Endothelial cell of umbilical vein (primary cell): ENCODE data around the gene RHOB. TPM values are rescaled to one million over a fixed set of nuclear protein-coding genes. Genes with fewer than 3 reads are reported as not detected.

Experiments
- BruUV-seq: library from RNA; stranded (reverse); fragments of 400-500 nt; replicated peaks from 2 replicates; lab custom pipeline; 2021; lab: Mats Ljungman, UMichigan
- CTCF ChIA-PET: fragments of 300-600, 350-600 bp; sonication (Branson Sonifier 250); formaldehyde crosslinking; loops from one replicate; lab custom pipeline; 2021; ENCODE audit warnings: antibody characterized with exemption, inconsistent platforms; lab: Charles Lee
- POLR2A ChIA-PET: fragments of 300-600, 350-600 bp; sonication (Branson Sonifier 250); formaldehyde crosslinking; loops from one replicate; lab custom pipeline; 2021; ENCODE audit warnings: antibody characterized with exemption, inconsistent platforms; lab: Charles Lee
- DNase-seq: peaks from one replicate; pipeline ENCODE4 v3.0.0-alpha.2; 2011; ENCODE audit warnings: low read depth, low spot score
- FAIRE-seq: peaks from 2 replicates; lab custom pipeline; 2011; peaks lifted over from hg19 to GRCh38; lab: Jason Lieb, UNC
- H2AFZ ChIP-seq: 2 replicates; pipeline ENCODE4 v1.6.0; 2012; ENCODE audit warnings: low read depth, low read length, control low read depth, inconsistent platforms
- H3K27ac ChIP-seq: 2 replicates; pipeline ENCODE4 v1.5.1; 2011; ENCODE audit warnings: low read depth, mild to moderate bottlenecking, control low read depth, low read length, moderate library complexity; ENCODE audit not compliant: insufficient read depth
- H3K27me3 ChIP-seq, 2 experiments: 2 replicates each; pipeline versions ENCODE4 v1.6.0 to v1.6.1; 2011; ENCODE audit warnings: low read length in 2 of 2, mixed read lengths in 1 of 2; ENCODE audit not compliant: control insufficient read depth in 2 of 2, insufficient read depth in 2 of 2
- H3K36me3 ChIP-seq, 2 experiments: 2 replicates in 1 of 2; 3 replicates in 1 of 2; pipeline ENCODE4 v1.5.1; 2011; ENCODE audit warnings: low read length in 2 of 2, mild to moderate bottlenecking in 1 of 2, moderate library complexity in 1 of 2; ENCODE audit not compliant: control insufficient read depth in 2 of 2, insufficient read depth in 2 of 2; ENCODE audit errors: extremely low read depth in 1 of 2
- H3K4me1 ChIP-seq: 3 replicates; pipeline ENCODE4 v1.5.1; 2011; ENCODE audit warnings: mild to moderate bottlenecking, low read length; ENCODE audit not compliant: control insufficient read depth, insufficient read depth; ENCODE audit errors: extremely low read depth
- H3K4me2 ChIP-seq: 2 replicates; pipeline ENCODE4 v1.6.1; 2011; ENCODE audit warnings: low read length, control low read depth, mixed read lengths; ENCODE audit not compliant: insufficient read depth
- H3K4me3 ChIP-seq, 3 experiments: fragments of 200-600 bp in 1 of 3; sonication (generic), shearing (Covaris generic) in 1 of 3; replicated peaks in 1 of 3; 2 replicates each; pipeline ENCODE4 v1.5.1; 2011 to 2016; ENCODE audit warnings: control low read depth in 3 of 3, low read length in 3 of 3, mild to moderate bottlenecking in 2 of 3, inconsistent platforms in 1 of 3, low read depth in 1 of 3, moderate library complexity in 1 of 3; ENCODE audit not compliant: insufficient read depth in 1 of 3
- H3K79me2 ChIP-seq: 2 replicates; pipeline ENCODE4 v1.6.0; 2012; ENCODE audit warnings: low read length, inconsistent platforms; ENCODE audit not compliant: control insufficient read depth, insufficient read depth
- H3K9ac ChIP-seq: replicated peaks from 2 replicates; pipeline ENCODE3; 2011; ENCODE audit warnings: low read length, control low read depth; ENCODE audit not compliant: insufficient read depth; ENCODE audit errors: extremely low read depth
- H3K9me1 ChIP-seq: replicated peaks from 3 replicates; pipeline ENCODE4 v1.6.0; 2011; ENCODE audit warnings: mild to moderate bottlenecking, low read length; ENCODE audit not compliant: control insufficient read depth, insufficient read depth; ENCODE audit errors: extremely low read depth
- H3K9me3 ChIP-seq: replicated peaks from 2 replicates; pipeline ENCODE4 v1.5.1; 2012; ENCODE audit warnings: low read length, inconsistent platforms; ENCODE audit not compliant: control insufficient read depth, insufficient read depth
- H4K20me1 ChIP-seq: replicated peaks from 2 replicates; pipeline ENCODE3; 2011; ENCODE audit warnings: mild to moderate bottlenecking, low read length; ENCODE audit not compliant: control insufficient read depth, insufficient read depth; ENCODE audit errors: extremely low read depth
- CTCF ChIP-seq, 2 donors: IDR thresholded peaks; 1 replicate in 1 of 2; 2 replicates in 1 of 2; pipeline ENCODE4 v1.5.1; 2011; ENCODE audit warnings: low read length in 2 of 2, mild to moderate bottlenecking in 2 of 2, moderate library complexity in 2 of 2, control low read depth in 1 of 2, inconsistent platforms in 1 of 2, low read depth in 1 of 2; ENCODE audit not compliant: insufficient read depth in 1 of 2; ENCODE audit errors: extremely low read depth in 1 of 2
- EZH2 ChIP-seq: IDR thresholded peaks from 2 replicates; pipeline ENCODE4 v1.6.1; 2012; ENCODE audit warnings: borderline replicate concordance, low read depth, mild to moderate bottlenecking, moderate library complexity, low read length, inconsistent platforms; ENCODE audit not compliant: severe bottlenecking
- FOS ChIP-seq: IDR thresholded peaks from 2 replicates; pipeline ENCODE4 v1.6.1; 2011; ENCODE audit warnings: mild to moderate bottlenecking, low read length, moderate library complexity, borderline replicate concordance; ENCODE audit not compliant: insufficient read depth
- GATA2 ChIP-seq: IDR thresholded peaks from 2 replicates; pipeline ENCODE4 v1.7.0; 2011; ENCODE audit warnings: low read depth, mild to moderate bottlenecking, moderate library complexity, mixed read lengths, low read length; ENCODE audit not compliant: insufficient read length, insufficient read depth
- JUN ChIP-seq: IDR thresholded peaks from 2 replicates; pipeline ENCODE4 v1.6.1; 2011; ENCODE audit warnings: borderline replicate concordance, low read depth; ENCODE audit not compliant: insufficient read length, insufficient read depth
- MAX ChIP-seq: IDR thresholded peaks from 2 replicates; pipeline ENCODE4 v1.6.1; 2011; ENCODE audit not compliant: insufficient read depth, insufficient read length
- MYC ChIP-seq: IDR thresholded peaks from one replicate; pipeline ENCODE4 v1.6.1; 2011; ENCODE audit warnings: mild to moderate bottlenecking, low read depth, low read length
- POLR2A ChIP-seq: IDR thresholded peaks from 2 replicates; pipeline ENCODE4 v1.6.1; 2012; ENCODE audit warnings: low read depth, mild to moderate bottlenecking, control low read depth, low read length
- POLR2AphosphoS5 ChIP-seq: IDR thresholded peaks from 2 replicates; pipeline ENCODE4 v1.6.1; 2012; ENCODE audit warnings: low read depth, mild to moderate bottlenecking, control low read depth, low read length, moderate library complexity; ENCODE audit not compliant: insufficient read depth
- dilution Hi-C: fragments of 300-500 bp; cut with MboI; formaldehyde crosslinking; loops from one replicate; pipeline ENCODE4 v1.15.0; 2019; ENCODE audit warnings: low sequenced_read_pairs; ENCODE audit not compliant: extremely low pct_ligation_motif_present
- intact Hi-C: fragments of 100-400 bp; cut with micrococcal nuclease; formaldehyde crosslinking; loops from one replicate; pipeline ENCODE4 v1.10.0; 2022
- polyA plus RNA-seq, 4 experiments: library from polyadenylated mRNA; depleted of rRNA in 3 of 4; stranded (reverse) in 3 of 4; unstranded in 1 of 4; fragments of >200 nt; gene quantifications; 2 replicates each; pipeline versions ENCODE4 v1.2.1 to v1.2.3, GENCODE V29; 2011 to 2012; ENCODE audit warnings: missing spikeins in 1 of 4
- total RNA-seq: library from RNA; stranded (reverse); gene quantifications from 2 replicates; pipeline ENCODE4 v1.2.3, GENCODE V29; 2021

Gene RHOB
- total and polyA plus RNA-seq, 2 donors (not counting 3 experiments of a cell fraction or from before 2014, with no cell fraction given), result 830 to 1,101 TPM

- no peaks in the 10 kb centered on the region for H4K20me1 ChIP-seq
- dilution Hi-C loops (no loop called here), intact Hi-C loops (loop anchor here (2.0 kb wide), 1 partner anchor 41 kb away; no protein-coding TSS in a partner anchor)
- DNase-seq (no peak), FAIRE-seq (no peak)
- H3K27ac ChIP-seq, result no peak overlapping the region
- TF ChIP-seq POLR2A (no peak), MAX (no peak), EZH2 (no peak), JUN (no peak), MYC (no peak)
- H3K9me3 ChIP-seq, result no peaks in the 10 kb centered on the region
- H3K4me3 ChIP-seq, result no peak overlapping the region
- H3K9me1 ChIP-seq, result no peaks in the 10 kb centered on the region
- no TSS peak for BruUV-seq
- H3K79me2 ChIP-seq, result no peaks in the 10 kb centered on the region
- H3K4me1 ChIP-seq, result peaks cover 9% of the 10 kb centered on the region
- no peak overlapping the region for H2AFZ ChIP-seq
- H3K27me3 ChIP-seq, result peaks cover 4 to 9% of the 10 kb centered on the region in 2 experiments
- POLR2A ChIA-PET, result no interaction called here
- CTCF ChIA-PET, result interaction anchor here (2.0 to 11.7 kb wide), 2 partner anchors 8 to 18 kb away, joined by 5 to 122 read pairs; no protein-coding TSS in a partner anchor
- no peak overlapping the region for H3K4me2 ChIP-seq
- no peak overlapping the region for H3K9ac ChIP-seq
- H3K36me3 ChIP-seq, result no peaks in the 10 kb centered on the region
Observed at GRCh38 chr2:20429528-20429927, 17.3 kb upstream of the RHOB start.

- ChIA-PET CTCF (no interaction called here), POLR2A (no interaction called here)
- TF ChIP-seq FOS, result no peak
- TF ChIP-seq POLR2A, result no peak
- TF ChIP-seq MAX, result no peak
- TF ChIP-seq EZH2, result no peak
- no peak for TF ChIP-seq JUN
- TF ChIP-seq POLR2AphosphoS5, result no peak
- TF ChIP-seq CTCF (IDR thresholded peaks at IDR 0.05; ENCODE audit: extremely low read depth in 1 of 2, insufficient read depth in 1 of 2, low read depth in 1 of 2, low read length in 2 of 2), result no peak
- TF ChIP-seq MYC, result no peak
- no peak for TF ChIP-seq GATA2
- Histone ChIP-seq H3K27me3 (peaks cover 4 to 9% of the 10 kb centered on the region in 2 experiments), H2AFZ (no peak overlapping the region), H3K4me1 (peaks cover 4% of the 10 kb centered on the region), H4K20me1 (no peaks in the 10 kb centered on the region), H3K9ac (no peak overlapping the region), H3K79me2 (no peaks in the 10 kb centered on the region), H3K4me2 (no peak overlapping the region), H3K9me3 (no peaks in the 10 kb centered on the region), H3K4me3 (no peak overlapping the region), H3K27ac (no peak overlapping the region), H3K36me3 (no peaks in the 10 kb centered on the region), H3K9me1 (no peaks in the 10 kb centered on the region)
- no TSS peak for BruUV-seq
- DNase-seq (no peak), FAIRE-seq (no peak)
- intact Hi-C loops (no loop called here), dilution Hi-C loops (no loop called here)
Observed at GRCh38 chr2:20430035-20430434, 16.8 kb upstream of the RHOB start.
